ENCODE results near the gene SDF2L1. TPM values are rescaled to one million over a fixed set of nuclear protein-coding genes. Genes with fewer than 3 reads are reported as not detected.

The SDF2L1 gene
- total RNA-seq, 4 donors from 2014 or later, result 1.8 to 22.4 (median 11.3) TPM

DNA sequence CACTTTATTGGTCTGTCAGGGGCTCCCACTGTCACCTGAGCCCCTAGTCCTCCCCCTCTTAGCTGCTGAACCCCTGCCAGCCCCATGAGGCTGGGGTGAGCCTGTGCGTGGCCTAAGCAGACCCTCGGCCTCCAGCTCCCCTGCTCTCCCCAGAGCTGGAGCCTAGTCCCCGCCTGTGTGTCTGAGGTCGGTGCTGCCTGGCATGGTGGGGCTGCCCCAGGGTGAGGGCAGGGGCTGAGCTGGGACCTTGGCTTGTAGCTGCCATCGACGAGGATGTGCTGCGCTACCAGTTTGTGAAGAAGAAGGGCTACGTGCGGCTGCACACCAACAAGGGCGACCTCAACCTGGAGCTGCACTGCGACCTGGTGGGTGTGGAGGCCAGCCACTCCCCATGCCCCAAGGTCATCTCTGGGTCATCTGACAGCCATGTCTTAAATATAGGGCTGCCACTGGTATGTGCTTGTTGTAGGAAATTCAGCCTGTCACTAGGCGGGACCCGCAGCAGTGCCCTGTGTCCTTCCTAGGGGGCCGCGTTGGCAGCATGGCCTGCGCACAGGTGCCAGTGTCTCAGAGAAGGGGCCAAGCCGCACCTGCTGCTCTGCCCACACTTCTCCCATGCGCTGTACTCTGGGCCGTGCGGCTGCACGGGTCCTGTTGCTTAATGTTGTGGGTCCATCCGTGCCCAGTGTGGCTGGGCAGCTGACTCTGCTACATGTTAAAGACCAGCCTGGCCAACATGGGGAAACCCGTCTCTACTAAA is 44.7 kb downstream of the SDF2L1 start:
- H3K9me3 ChIP-seq, result no peaks in the 10 kb centered on the region
- intact Hi-C loops (cut with DNase I; ENCODE audit: low total_unique reads), result no loop called here
- H3K27me3 ChIP-seq, result no peaks in the 10 kb centered on the region
- no peaks in the 10 kb centered on the region for H3K4me1 ChIP-seq
- no peak overlapping the region for H3K4me3 ChIP-seq
- DNase-seq, result no peak
- H3K27ac ChIP-seq, result no peak overlapping the region
- TF ChIP-seq, protein P1, sequence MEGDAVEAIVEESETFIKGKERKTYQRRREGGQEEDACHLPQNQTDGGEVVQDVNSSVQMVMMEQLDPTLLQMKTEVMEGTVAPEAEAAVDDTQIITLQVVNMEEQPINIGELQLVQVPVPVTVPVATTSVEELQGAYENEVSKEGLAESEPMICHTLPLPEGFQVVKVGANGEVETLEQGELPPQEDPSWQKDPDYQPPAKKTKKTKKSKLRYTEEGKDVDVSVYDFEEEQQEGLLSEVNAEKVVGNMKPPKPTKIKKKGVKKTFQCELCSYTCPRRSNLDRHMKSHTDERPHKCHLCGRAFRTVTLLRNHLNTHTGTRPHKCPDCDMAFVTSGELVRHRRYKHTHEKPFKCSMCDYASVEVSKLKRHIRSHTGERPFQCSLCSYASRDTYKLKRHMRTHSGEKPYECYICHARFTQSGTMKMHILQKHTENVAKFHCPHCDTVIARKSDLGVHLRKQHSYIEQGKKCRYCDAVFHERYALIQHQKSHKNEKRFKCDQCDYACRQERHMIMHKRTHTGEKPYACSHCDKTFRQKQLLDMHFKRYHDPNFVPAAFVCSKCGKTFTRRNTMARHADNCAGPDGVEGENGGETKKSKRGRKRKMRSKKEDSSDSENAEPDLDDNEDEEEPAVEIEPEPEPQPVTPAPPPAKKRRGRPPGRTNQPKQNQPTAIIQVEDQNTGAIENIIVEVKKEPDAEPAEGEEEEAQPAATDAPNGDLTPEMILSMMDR (IDR thresholded peaks at IDR 0.05), result no peak
- TF ChIP-seq POLR2A (IDR thresholded peaks at IDR 0.05), result no peak
- no peaks in the 10 kb centered on the region for H3K36me3 ChIP-seq

DNA sequence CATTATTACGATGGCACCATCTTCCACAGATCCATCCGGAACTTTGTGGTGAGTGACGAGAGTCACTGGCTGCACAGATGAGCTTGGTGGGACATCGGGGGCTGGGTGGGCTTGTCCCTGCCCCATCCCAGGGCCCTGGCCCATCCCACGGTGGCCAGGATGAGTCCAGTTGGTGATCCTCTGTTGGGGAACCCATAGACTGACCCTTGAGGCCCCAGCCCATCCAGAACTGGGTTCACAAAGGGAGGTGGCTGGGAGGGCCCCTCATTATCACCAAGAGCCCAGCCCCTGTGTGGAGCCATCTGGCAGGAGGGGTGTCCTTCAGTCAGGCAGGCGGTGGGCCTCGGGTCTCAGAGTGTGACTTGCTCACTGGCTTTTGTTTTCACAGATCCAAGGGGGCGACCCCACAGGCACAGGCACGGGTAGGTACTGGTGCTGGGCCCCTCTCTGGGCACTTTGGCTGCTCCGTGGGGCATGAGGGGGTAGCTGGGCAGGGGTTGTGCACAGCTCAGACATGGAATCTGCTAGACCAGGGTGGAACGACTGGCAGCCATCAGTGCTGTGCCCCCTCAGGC is 45.7 kb downstream of the SDF2L1 start:
- TF ChIP-seq, protein P1 (IDR thresholded peaks at IDR 0.05), result no peak
- no peak for TF ChIP-seq POLR2A (IDR thresholded peaks at IDR 0.05)
- intact Hi-C loops (cut with DNase I; ENCODE audit: low total_unique reads), result no loop called here
- Histone ChIP-seq H3K27ac (no peak overlapping the region), H3K4me1 (no peaks in the 10 kb centered on the region), H3K9me3 (no peaks in the 10 kb centered on the region), H3K4me3 (no peak overlapping the region), H3K36me3 (no peaks in the 10 kb centered on the region), H3K27me3 (no peaks in the 10 kb centered on the region)
- no peak for DNase-seq

DNA sequence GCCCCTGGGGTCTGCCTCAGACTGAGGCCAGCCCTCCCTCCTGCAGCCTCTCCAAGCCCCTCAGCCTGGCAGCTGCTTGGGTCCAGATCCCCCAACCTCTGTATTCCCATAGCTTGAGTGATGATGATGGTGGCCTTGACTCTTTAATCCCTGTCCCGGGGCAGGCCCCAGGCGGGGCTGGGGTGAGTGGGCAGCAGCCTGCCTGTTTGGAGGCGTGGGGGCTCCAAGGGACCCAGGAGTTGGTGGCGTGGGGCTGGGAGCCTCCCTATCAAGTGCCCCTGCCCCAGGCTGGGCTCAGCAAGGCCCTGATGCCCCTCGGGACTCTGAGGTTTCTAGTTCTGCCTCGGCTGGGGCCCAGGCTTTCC is 46.2 kb downstream of the SDF2L1 start:
- H3K36me3 ChIP-seq, result no peaks in the 10 kb centered on the region
- no peak overlapping the region for H3K27ac ChIP-seq
- intact Hi-C loops (cut with DNase I; ENCODE audit: low total_unique reads), result no loop called here
- DNase-seq, result no peak
- H3K4me3 ChIP-seq, result no peak overlapping the region
- H3K9me3 ChIP-seq, result no peaks in the 10 kb centered on the region
- H3K4me1 ChIP-seq, result no peaks in the 10 kb centered on the region
- TF ChIP-seq POLR2A (IDR thresholded peaks at IDR 0.05), result no peak
- TF ChIP-seq, protein P1 (IDR thresholded peaks at IDR 0.05), result no peak
- no peaks in the 10 kb centered on the region for H3K27me3 ChIP-seq

DNA sequence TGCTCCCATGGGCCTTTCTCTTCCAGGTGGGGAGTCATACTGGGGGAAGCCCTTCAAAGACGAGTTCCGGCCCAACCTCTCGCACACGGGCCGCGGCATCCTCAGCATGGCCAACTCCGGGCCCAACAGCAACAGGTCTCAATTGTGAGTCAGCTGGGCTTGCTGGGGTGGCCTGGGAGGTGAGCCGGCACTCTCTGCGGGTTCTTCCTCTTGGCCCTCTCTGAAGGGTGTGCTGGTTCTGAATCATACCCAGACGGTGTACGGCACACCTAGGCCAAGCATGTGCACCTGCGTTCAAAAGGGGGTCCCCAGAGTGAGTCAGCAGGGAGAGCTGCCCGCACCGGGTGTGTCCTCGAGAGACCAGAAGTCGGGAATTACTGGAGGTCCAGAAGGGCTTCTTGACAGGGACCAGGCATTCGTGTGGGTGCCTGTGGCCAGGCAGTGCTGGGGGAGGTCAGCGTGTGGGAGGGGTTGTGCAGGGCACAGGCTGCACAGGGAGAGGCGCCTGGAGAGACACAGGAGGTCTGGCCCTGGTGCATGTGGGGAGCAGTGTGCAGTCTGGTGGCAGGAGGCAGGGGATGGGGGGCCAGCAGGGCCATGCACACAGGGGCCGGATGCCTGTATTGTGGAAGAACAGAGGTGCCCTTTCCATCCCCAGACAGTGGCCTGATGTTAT is 46.7 kb downstream of the SDF2L1 start:
- Histone ChIP-seq H3K4me1 (no peaks in the 10 kb centered on the region), H3K27me3 (no peaks in the 10 kb centered on the region), H3K4me3 (no peak overlapping the region), H3K9me3 (no peaks in the 10 kb centered on the region), H3K27ac (no peak overlapping the region), H3K36me3 (no peaks in the 10 kb centered on the region)
- intact Hi-C loops (cut with DNase I; ENCODE audit: low total_unique reads), result no loop called here
- TF ChIP-seq POLR2A (IDR thresholded peaks at IDR 0.05), result no peak
- TF ChIP-seq, protein P1 (IDR thresholded peaks at IDR 0.05), result no peak
- no peak for DNase-seq

DNA sequence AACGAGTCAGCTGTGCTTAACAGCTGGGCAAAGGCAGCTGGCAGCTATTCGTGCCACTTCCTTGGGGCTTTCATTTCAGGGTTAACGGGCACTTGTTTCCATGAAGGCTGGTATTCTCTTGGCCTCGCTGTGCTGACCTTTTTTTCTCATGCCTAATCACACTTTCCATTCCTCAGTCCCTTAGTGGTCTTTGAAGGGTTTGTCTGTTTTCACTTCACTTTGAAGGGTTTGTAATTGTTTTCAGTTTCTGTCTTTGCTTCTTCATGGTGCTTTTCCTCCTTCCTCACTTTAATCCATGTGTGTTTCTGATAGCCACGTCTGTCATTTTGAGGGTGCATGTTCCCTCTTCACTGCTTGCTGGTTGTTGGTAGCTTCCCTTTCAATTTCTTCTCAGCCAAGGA is 48.3 kb downstream of the SDF2L1 start:
- no peak for DNase-seq
- intact Hi-C loops (cut with DNase I; ENCODE audit: low total_unique reads), result no loop called here
- H3K4me1 ChIP-seq, result no peaks in the 10 kb centered on the region
- no peak overlapping the region for H3K27ac ChIP-seq
- H3K4me3 ChIP-seq, result no peak overlapping the region
- H3K9me3 ChIP-seq, result no peaks in the 10 kb centered on the region
- TF ChIP-seq, protein P1 (IDR thresholded peaks at IDR 0.05), result no peak
- TF ChIP-seq POLR2A (IDR thresholded peaks at IDR 0.05), result no peak
- H3K36me3 ChIP-seq, result no peaks in the 10 kb centered on the region
- H3K27me3 ChIP-seq, result no peaks in the 10 kb centered on the region

Data from uterus (tissue), 4 donors.